ENCODE results near the gene TAB2. TPM values are rescaled to one million over a fixed set of nuclear protein-coding genes. Genes with fewer than 3 reads are reported as not detected.

Gene TAB2, protein sequence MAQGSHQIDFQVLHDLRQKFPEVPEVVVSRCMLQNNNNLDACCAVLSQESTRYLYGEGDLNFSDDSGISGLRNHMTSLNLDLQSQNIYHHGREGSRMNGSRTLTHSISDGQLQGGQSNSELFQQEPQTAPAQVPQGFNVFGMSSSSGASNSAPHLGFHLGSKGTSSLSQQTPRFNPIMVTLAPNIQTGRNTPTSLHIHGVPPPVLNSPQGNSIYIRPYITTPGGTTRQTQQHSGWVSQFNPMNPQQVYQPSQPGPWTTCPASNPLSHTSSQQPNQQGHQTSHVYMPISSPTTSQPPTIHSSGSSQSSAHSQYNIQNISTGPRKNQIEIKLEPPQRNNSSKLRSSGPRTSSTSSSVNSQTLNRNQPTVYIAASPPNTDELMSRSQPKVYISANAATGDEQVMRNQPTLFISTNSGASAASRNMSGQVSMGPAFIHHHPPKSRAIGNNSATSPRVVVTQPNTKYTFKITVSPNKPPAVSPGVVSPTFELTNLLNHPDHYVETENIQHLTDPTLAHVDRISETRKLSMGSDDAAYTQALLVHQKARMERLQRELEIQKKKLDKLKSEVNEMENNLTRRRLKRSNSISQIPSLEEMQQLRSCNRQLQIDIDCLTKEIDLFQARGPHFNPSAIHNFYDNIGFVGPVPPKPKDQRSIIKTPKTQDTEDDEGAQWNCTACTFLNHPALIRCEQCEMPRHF
- polyA plus RNA-seq (2013, experiment 1 of 2): 76.2 TPM
- 74.3 TPM for polyA plus RNA-seq (2013, experiment 2 of 2)

GRCh38 chr6:149317644-149318571 lies at the start of gene TAB2:
TSS of gene TAB2 (plus strand) at chr6:149317712. CDS start at chr6:149369998, 52,286 bp downstream.
- peak within 1 kb of the TSS; percentile 98 for H3K27ac ChIP-seq (ENCODE audit: low read depth, low read length, severe bottlenecking)
- peaks cover 9% of the 10 kb centered on the region for H3K4me1 ChIP-seq (ENCODE audit: control insufficient read depth, insufficient read depth, low read length, poor library complexity, severe bottlenecking)
- peak within 1 kb of the TSS; percentile 90 for H3K4me3 ChIP-seq (ENCODE audit: extremely low read depth, insufficient read depth, low read length, poor library complexity, severe bottlenecking)
- no peaks in the 10 kb centered on the region for H3K9me3 ChIP-seq (ENCODE audit: control insufficient read depth, low read length)
- WGBS, 2 experiments (ENCODE audit: insufficient coverage in 2 of 2): 0% methylated on average over 7 to 9 of the region's 92 CpGs
- H3K36me3 ChIP-seq (ENCODE audit: control insufficient read depth, insufficient read depth, low read length): no peaks in the 10 kb centered on the region

DNA sequence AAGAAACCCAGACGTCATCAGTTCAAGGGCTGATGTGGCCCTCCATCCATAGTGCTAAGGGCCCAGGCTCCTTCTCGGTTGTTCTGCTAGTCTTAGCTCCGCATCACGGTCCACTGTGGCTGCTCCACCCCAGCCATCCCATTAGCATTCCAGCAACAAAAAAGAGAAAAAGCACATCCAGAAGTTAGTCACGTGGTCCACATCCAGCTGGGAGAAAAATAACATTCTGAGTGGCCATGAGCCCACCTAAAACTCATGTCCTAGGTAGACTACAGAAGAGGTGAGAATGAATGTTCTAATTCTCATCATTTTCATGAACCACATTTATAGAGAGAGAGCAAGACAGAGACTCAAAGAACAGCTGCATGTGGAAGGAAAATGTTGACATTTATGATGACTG lies 49.4 kb upstream of the TAB2 start:
- Histone ChIP-seq H3K4me3 (ENCODE audit: extremely low read depth, insufficient read depth, low read length, poor library complexity, severe bottlenecking) (no peak overlapping the region), H3K36me3 (ENCODE audit: control insufficient read depth, insufficient read depth, low read length) (no peaks in the 10 kb centered on the region), H3K9me3 (ENCODE audit: control insufficient read depth, low read length) (peaks cover 6% of the 10 kb centered on the region), H3K4me1 (ENCODE audit: control insufficient read depth, insufficient read depth, low read length, poor library complexity, severe bottlenecking) (no peaks in the 10 kb centered on the region), H3K27ac (ENCODE audit: low read depth, low read length, severe bottlenecking) (no peak overlapping the region)
- WGBS, 2 experiments (ENCODE audit: insufficient coverage in 2 of 2): 100% methylated on average over 1 to 3 of the region's 5 CpGs

- H3K9me3 ChIP-seq (ENCODE audit: control insufficient read depth, low read length): peaks cover 6% of the 10 kb centered on the region
- no CpG with 5 or more reads among the region's 1 CpG for WGBS, 2 experiments (ENCODE audit: insufficient coverage in 2 of 2)
These were observed 48.7 kb upstream of the TAB2 start for GRCh38 chr6:149268768-149269167.

GRCh38 chr6:149270616-149271015 lies 46.9 kb upstream of the TAB2 start:
- Histone ChIP-seq H3K4me3 (ENCODE audit: extremely low read depth, insufficient read depth, low read length, poor library complexity, severe bottlenecking) (no peak overlapping the region), H3K9me3 (ENCODE audit: control insufficient read depth, low read length) (peaks cover 6% of the 10 kb centered on the region), H3K4me1 (ENCODE audit: control insufficient read depth, insufficient read depth, low read length, poor library complexity, severe bottlenecking) (no peaks in the 10 kb centered on the region), H3K27ac (ENCODE audit: low read depth, low read length, severe bottlenecking) (no peak overlapping the region), H3K36me3 (ENCODE audit: control insufficient read depth, insufficient read depth, low read length) (no peaks in the 10 kb centered on the region)
- 100% methylated on average over 2 of the region's 4 CpGs; no CpG with 5 or more reads in 1 of the 2 experiments for WGBS, 2 experiments (ENCODE audit: insufficient coverage in 2 of 2)

More at GRCh38 chr6:149268768-149269167, 48.7 kb upstream of the TAB2 start:
- Histone ChIP-seq H3K27ac (ENCODE audit: low read depth, low read length, severe bottlenecking) (no peak overlapping the region), H3K4me3 (ENCODE audit: extremely low read depth, insufficient read depth, low read length, poor library complexity, severe bottlenecking) (no peak overlapping the region), H3K4me1 (ENCODE audit: control insufficient read depth, insufficient read depth, low read length, poor library complexity, severe bottlenecking) (no peaks in the 10 kb centered on the region), H3K36me3 (ENCODE audit: control insufficient read depth, insufficient read depth, low read length) (no peaks in the 10 kb centered on the region)

- Histone ChIP-seq H3K4me1 (ENCODE audit: control insufficient read depth, insufficient read depth, low read length, poor library complexity, severe bottlenecking) (no peaks in the 10 kb centered on the region), H3K4me3 (ENCODE audit: extremely low read depth, insufficient read depth, low read length, poor library complexity, severe bottlenecking) (no peak overlapping the region), H3K9me3 (ENCODE audit: control insufficient read depth, low read length) (peaks cover 6% of the 10 kb centered on the region), H3K36me3 (ENCODE audit: control insufficient read depth, insufficient read depth, low read length) (no peaks in the 10 kb centered on the region), H3K27ac (ENCODE audit: low read depth, low read length, severe bottlenecking) (no peak overlapping the region)
- WGBS, 2 experiments (ENCODE audit: insufficient coverage in 2 of 2): 88% methylated on average over 4 of the region's 8 CpGs; no CpG with 5 or more reads in 1 of the 2 experiments
These were observed 45.9 kb upstream of the TAB2 start for GRCh38 chr6:149271348-149272340.

GRCh38 chr6:149273318-149273717 lies 44.2 kb upstream of the TAB2 start:
- Histone ChIP-seq H3K27ac (ENCODE audit: low read depth, low read length, severe bottlenecking) (no peak overlapping the region), H3K9me3 (ENCODE audit: control insufficient read depth, low read length) (peaks cover 6% of the 10 kb centered on the region), H3K4me3 (ENCODE audit: extremely low read depth, insufficient read depth, low read length, poor library complexity, severe bottlenecking) (no peak overlapping the region), H3K4me1 (ENCODE audit: control insufficient read depth, insufficient read depth, low read length, poor library complexity, severe bottlenecking) (no peaks in the 10 kb centered on the region), H3K36me3 (ENCODE audit: control insufficient read depth, insufficient read depth, low read length) (no peaks in the 10 kb centered on the region)
- WGBS, 2 experiments (ENCODE audit: insufficient coverage in 2 of 2): 89 to 91% methylated on average over 3 to 4 of the region's 4 CpGs

DNA sequence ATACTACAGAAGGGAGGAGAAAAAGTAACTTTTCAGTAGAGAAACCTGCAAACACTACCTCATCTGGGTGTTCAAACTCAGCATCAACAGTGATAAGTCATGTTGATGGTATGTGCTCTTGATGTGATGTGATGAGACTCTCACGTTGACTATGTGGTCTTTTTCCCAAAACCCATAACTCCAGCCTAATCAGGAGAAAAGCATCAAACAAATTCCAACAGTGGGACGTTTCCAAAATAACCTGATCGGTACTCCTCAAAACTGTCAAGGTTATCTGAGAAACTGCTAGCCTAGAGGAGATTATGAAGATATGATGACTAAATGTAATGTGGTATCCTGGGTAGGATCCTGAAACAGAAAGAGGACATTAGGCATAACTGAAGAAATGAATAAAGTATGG lies 41.9 kb upstream of the TAB2 start:
- Histone ChIP-seq H3K9me3 (ENCODE audit: control insufficient read depth, low read length) (peaks cover 6% of the 10 kb centered on the region), H3K36me3 (ENCODE audit: control insufficient read depth, insufficient read depth, low read length) (no peaks in the 10 kb centered on the region), H3K27ac (ENCODE audit: low read depth, low read length, severe bottlenecking) (no peak overlapping the region), H3K4me3 (ENCODE audit: extremely low read depth, insufficient read depth, low read length, poor library complexity, severe bottlenecking) (no peak overlapping the region), H3K4me1 (ENCODE audit: control insufficient read depth, insufficient read depth, low read length, poor library complexity, severe bottlenecking) (no peaks in the 10 kb centered on the region)
- 100% methylated on average over 1 of the region's 3 CpGs for WGBS, 2 experiments (ENCODE audit: insufficient coverage in 2 of 2)

GRCh38 chr6:149277621-149278020 lies 39.9 kb upstream of the TAB2 start:
- Histone ChIP-seq H3K4me3 (ENCODE audit: extremely low read depth, insufficient read depth, low read length, poor library complexity, severe bottlenecking) (no peak overlapping the region), H3K9me3 (ENCODE audit: control insufficient read depth, low read length) (no peaks in the 10 kb centered on the region), H3K36me3 (ENCODE audit: control insufficient read depth, insufficient read depth, low read length) (no peaks in the 10 kb centered on the region), H3K27ac (ENCODE audit: low read depth, low read length, severe bottlenecking) (no peak overlapping the region), H3K4me1 (ENCODE audit: control insufficient read depth, insufficient read depth, low read length, poor library complexity, severe bottlenecking) (no peaks in the 10 kb centered on the region)

GRCh38 chr6:149278997-149279396 lies 38.5 kb upstream of the TAB2 start:
- Histone ChIP-seq H3K4me1 (ENCODE audit: control insufficient read depth, insufficient read depth, low read length, poor library complexity, severe bottlenecking) (no peaks in the 10 kb centered on the region), H3K36me3 (ENCODE audit: control insufficient read depth, insufficient read depth, low read length) (no peaks in the 10 kb centered on the region), H3K4me3 (ENCODE audit: extremely low read depth, insufficient read depth, low read length, poor library complexity, severe bottlenecking) (no peak overlapping the region), H3K27ac (ENCODE audit: low read depth, low read length, severe bottlenecking) (no peak overlapping the region), H3K9me3 (ENCODE audit: control insufficient read depth, low read length) (no peaks in the 10 kb centered on the region)
- WGBS, 2 experiments (ENCODE audit: insufficient coverage in 2 of 2): 100% methylated on average over 1 of the region's 1 CpG
